HEK293T (cell line): ENCODE data around the gene TRIM4.
"Not testable (repeated sequence)": the region's sequence is repeated elsewhere in the genome, so short reads cannot be mapped to it uniquely, and the experiment has no call there.

Experiments used
- CTCF ChIA-PET: fragments of 350-600 bp; formaldehyde crosslinking; extraction: SDS; loops from one replicate; lab custom pipeline; 2021; ENCODE audit warnings: antibody characterized with exemption, inconsistent platforms; lab: Yijun Ruan, JAX
- POLR2A ChIA-PET: fragments of 350-600 bp; formaldehyde crosslinking; extraction: SDS; loops from one replicate; lab custom pipeline; 2020; ENCODE audit warnings: antibody characterized with exemption, inconsistent platforms; lab: Yijun Ruan, JAX
- DNase-seq: peaks from one replicate; pipeline ENCODE4 v3.0.0; 2012; ENCODE audit warnings: mixed read lengths; ENCODE audit errors: extremely low spot score
- ARNT ChIP-seq: fragments of 450-650 bp; IDR thresholded peaks from 2 replicates; pipeline ENCODE4 v1.6.1; 2017; ENCODE audit warnings: mild to moderate bottlenecking
- BHLHE40 ChIP-seq: fragments of 450-650 bp; IDR thresholded peaks from 2 replicates; pipeline ENCODE4 v1.6.1; 2016; ENCODE audit warnings: mild to moderate bottlenecking, moderate library complexity, borderline replicate concordance
- CTBP1 ChIP-seq: fragments of 450-650 bp; IDR thresholded peaks from 2 replicates; pipeline ENCODE4 v1.6.1; 2016; ENCODE audit warnings: borderline replicate concordance
- ELF4 ChIP-seq: fragments of 450-650 bp; IDR thresholded peaks from 2 replicates; pipeline ENCODE4 v1.6.1; 2017; ENCODE audit warnings: antibody characterized with exemption
- FOXA1 ChIP-seq: fragments of 450-650 bp; IDR thresholded peaks from 2 replicates; pipeline ENCODE4 v1.6.1; 2016; ENCODE audit warnings: mild to moderate bottlenecking
- FOXK2 ChIP-seq: fragments of 450-650 bp; IDR thresholded peaks from 2 replicates; pipeline ENCODE4 v1.6.1; 2016; ENCODE audit warnings: mild to moderate bottlenecking
- FOXM1 ChIP-seq: fragments of 450-650 bp; IDR thresholded peaks from 2 replicates; pipeline ENCODE4 v1.6.1; 2017; ENCODE audit warnings: mild to moderate bottlenecking, borderline replicate concordance
- HDGF ChIP-seq: fragments of 450-650 bp; IDR thresholded peaks from 2 replicates; pipeline ENCODE4 v1.6.1; 2017; ENCODE audit warnings: antibody characterized with exemption, borderline replicate concordance
- L3MBTL2 ChIP-seq: fragments of 450-650 bp; conservative IDR thresholded peaks from 2 replicates; pipeline ENCODE4 v1.6.1; 2016; ENCODE audit warnings: mild to moderate bottlenecking
- LEF1 ChIP-seq: fragments of 450-650 bp; IDR thresholded peaks from 2 replicates; pipeline ENCODE4 v1.6.1; 2017; ENCODE audit warnings: mild to moderate bottlenecking, borderline replicate concordance
- NFRKB ChIP-seq: fragments of 450-650 bp; IDR thresholded peaks from 2 replicates; pipeline ENCODE4 v1.6.1; 2016; ENCODE audit warnings: mild to moderate bottlenecking, moderate library complexity
- PKNOX1 ChIP-seq: fragments of 450-650 bp; IDR thresholded peaks from 2 replicates; pipeline ENCODE4 v1.6.1; 2016
- SP1 ChIP-seq: fragments of 450-650 bp; IDR thresholded peaks from 2 replicates; pipeline ENCODE4 v1.6.1; 2017
- SUZ12 ChIP-seq: fragments of 450-650 bp; IDR thresholded peaks from 2 replicates; pipeline ENCODE4 v1.6.1; 2016; ENCODE audit warnings: mild to moderate bottlenecking
- TARDBP ChIP-seq: fragments of 450-650 bp; IDR thresholded peaks from 2 replicates; pipeline ENCODE4 v1.6.1; 2016
- ZNF384 ChIP-seq: fragments of 450-650 bp; IDR thresholded peaks from 2 replicates; pipeline ENCODE4 v1.6.1; 2016

Gene TRIM4

DNA sequence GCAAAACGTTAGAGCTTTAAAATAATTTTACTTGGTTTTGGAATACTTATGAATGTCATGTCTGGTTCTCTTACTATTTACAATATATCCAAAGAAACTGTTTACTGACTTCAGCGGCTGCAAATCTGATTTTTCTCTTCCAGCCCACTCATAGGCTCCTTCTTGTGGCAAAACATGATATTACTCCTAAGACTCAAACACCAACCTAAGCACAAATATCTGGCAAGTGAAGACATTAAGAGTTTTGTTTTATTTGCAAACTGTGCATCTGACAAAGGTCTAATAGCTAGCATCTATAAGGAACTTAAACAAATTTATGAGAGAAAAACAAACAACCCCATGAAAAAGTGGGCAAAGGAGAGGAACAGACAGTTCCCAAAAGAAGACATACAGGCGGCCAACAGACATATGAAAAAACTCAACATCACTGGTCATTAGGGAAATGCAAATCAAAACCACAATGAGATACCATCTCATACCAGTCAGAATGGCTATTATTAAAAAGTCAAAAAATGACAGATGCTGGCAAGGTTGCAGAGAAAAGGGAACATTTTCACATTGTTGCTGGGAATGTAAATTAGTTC lies 30.4 kb upstream of the TRIM4 start:
- TF ChIP-seq SP1 (no peak), ELF4 (no peak)
- ChIA-PET POLR2A (no interaction called here), CTCF (interaction anchor here (0.6 to 1.4 kb wide), 2 partner anchors 40 to 55 kb away, joined by 3 to 4 read pairs; no protein-coding TSS in a partner anchor)
- no peak for DNase-seq

DNA sequence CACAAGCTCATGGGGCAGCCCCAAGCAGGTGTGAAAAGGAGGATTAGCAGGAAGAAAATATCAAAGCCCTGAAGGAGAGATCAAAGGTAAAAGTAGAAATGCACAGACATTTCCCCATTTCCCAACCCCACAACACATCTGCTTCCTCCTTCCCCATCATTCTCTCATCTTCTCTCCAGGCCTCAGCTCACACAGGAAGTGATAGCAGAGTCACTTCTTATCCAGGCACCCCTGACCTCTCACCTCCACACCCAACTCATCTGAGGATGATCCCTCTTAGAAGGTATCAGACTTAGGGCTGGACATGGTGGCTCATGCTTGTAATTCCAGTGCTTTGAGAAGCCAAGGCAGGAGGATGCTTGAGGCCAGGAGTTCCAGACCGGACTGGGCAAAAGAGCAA lies 28.3 kb upstream of the TRIM4 start:
- DNase-seq: no peak
- TF ChIP-seq SP1 (no peak), ZNF384 (no peak), LEF1 (no peak), FOXK2 (no peak), ELF4 (no peak), HDGF (no peak), NFRKB (no peak)
- ChIA-PET CTCF (no interaction called here), POLR2A (interaction anchor here (0.7 kb wide), 1 partner anchor 29 kb away, joined by 3 read pairs; no protein-coding TSS in a partner anchor)

- TF ChIP-seq NFRKB: no peak
- no peak for TF ChIP-seq TARDBP
- no peak for TF ChIP-seq PKNOX1
- TF ChIP-seq HDGF: no peak
- TF ChIP-seq ARNT: no peak
- no peak for TF ChIP-seq FOXK2
- TF ChIP-seq ELF4: no peak
- TF ChIP-seq SUZ12: no peak
- TF ChIP-seq CTBP1: no peak
- no peak for TF ChIP-seq ZNF384
- no peak for TF ChIP-seq SP1
- no peak for TF ChIP-seq FOXA1
- TF ChIP-seq L3MBTL2: no peak
- TF ChIP-seq FOXM1: no peak
- TF ChIP-seq LEF1: no peak
- CTCF ChIA-PET: no interaction called here
- POLR2A ChIA-PET: interaction anchor here (1.2 kb wide), 1 partner anchor 15 kb away, joined by 6 read pairs; the partner anchor contains the start of gene GJC3
- no peak for DNase-seq
Measured at GRCh38 chr7:99944497-99945070, 25.3 kb upstream of the TRIM4 start.

DNA sequence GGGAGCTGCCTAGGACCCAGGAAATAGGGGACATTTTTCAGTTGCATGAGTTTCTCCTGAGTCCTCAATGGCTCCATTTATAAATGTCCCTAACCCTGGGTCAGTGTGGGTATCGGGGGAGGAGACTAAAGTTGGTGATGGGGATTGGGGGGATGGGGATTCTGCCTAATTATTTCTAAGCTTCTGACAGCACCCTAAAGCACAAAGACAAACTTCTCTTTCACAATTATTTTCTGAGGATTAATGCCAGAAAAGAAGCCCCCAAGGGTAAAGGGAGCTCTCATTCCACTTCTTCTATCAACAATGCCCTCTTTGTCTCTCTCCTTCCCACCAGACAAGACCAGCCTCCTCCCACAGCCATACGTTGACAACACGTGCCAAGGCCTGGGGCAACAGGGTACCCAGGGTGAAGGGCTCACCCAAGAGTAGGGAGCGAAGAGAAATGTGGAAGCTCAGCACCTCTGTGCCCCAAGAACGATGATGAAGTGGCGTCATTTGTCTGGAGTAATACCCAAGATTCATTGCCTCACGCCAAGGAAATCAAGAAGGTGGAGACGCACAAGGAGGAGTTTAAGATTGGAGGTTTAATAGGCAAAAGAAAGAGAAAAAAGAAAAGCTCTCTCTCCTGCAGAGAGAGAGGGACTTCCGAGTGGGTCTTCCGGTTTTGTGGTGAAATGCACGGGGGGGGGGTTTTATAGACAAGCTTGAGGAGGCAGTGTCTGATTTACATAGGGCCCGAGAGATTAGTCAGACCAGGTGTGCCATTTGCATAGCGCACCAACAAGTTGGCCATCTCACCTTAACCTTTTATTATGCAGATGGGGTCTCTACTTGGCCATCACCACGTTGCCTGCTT lies 24.5 kb upstream of the TRIM4 start:
- ChIA-PET POLR2A (interaction anchor here (1.2 kb wide), 1 partner anchor 15 kb away, joined by 6 read pairs; the partner anchor contains the start of gene GJC3), CTCF (no interaction called here)
- DNase-seq: no peak
- TF ChIP-seq FOXK2 (no peak), HDGF (no peak), SUZ12 (no peak)

- DNase-seq: no peak
- POLR2A ChIA-PET: no interaction called here
- CTCF ChIA-PET: interaction anchor here (0.5 kb wide), 1 partner anchor 112 kb away, joined by 4 read pairs; no protein-coding TSS in a partner anchor
- TF ChIP-seq ARNT (no peak), PKNOX1 (no peak), ELF4 (no peak)
Measured at GRCh38 chr7:99938296-99938695, 19.0 kb upstream of the TRIM4 start.

GRCh38 chr7:99935009-99935408 lies 15.7 kb upstream of the TRIM4 start:
- DNase-seq, POLR2A ChIA-PET: not testable (repeated sequence)
- CTCF ChIA-PET: interaction anchor here (1.0 kb wide), 1 partner anchor 28 kb away, joined by 3 read pairs; no protein-coding TSS in a partner anchor

- DNase-seq: no peak
- TF ChIP-seq FOXK2 (no peak), CTBP1 (no peak), ELF4 (no peak), HDGF (no peak), SUZ12 (no peak), SP1 (no peak), PKNOX1 (no peak), TARDBP (no peak), ARNT (no peak), FOXM1 (no peak), L3MBTL2 (no peak), LEF1 (no peak), ZNF384 (no peak), FOXA1 (no peak), NFRKB (no peak), BHLHE40 (no peak)
- ChIA-PET POLR2A (interaction anchor here (1.1 to 2.3 kb wide), 3 partner anchors 11 to 15 kb away, joined by 3 to 28 read pairs (median 6); partner anchors contain the start of gene TRIM4), CTCF (no interaction called here)
Measured at GRCh38 chr7:99930376-99930775, 11.0 kb upstream of the TRIM4 start.
